ENCODE measurements around the gene GREM1.
A peak's percentile ranks its signal among the peaks of the same experiment; 100 is the strongest.

GREM1 gene

GRCh38 chr15:32694222-32694983 lies 23.4 kb upstream of the GREM1 start:
- no peak overlapping the region for H3K4me3 ChIP-seq (ENCODE audit: low read depth, low read length)

- no peak overlapping the region for H3K4me3 ChIP-seq (ENCODE audit: low read depth, low read length)
Measured at GRCh38 chr15:32698773-32699390, 18.9 kb upstream of the GREM1 start.

GRCh38 chr15:32700501-32701150 lies 17.2 kb upstream of the GREM1 start:
- no peak overlapping the region for H3K4me3 ChIP-seq (ENCODE audit: low read depth, low read length)

- H3K4me3 ChIP-seq (ENCODE audit: low read depth, low read length): no peak overlapping the region
Measured at GRCh38 chr15:32701863-32702262, 15.9 kb upstream of the GREM1 start.

GRCh38 chr15:32704395-32704981 lies 13.3 kb upstream of the GREM1 start:
- H3K4me3 ChIP-seq (ENCODE audit: low read depth, low read length): no peak overlapping the region

- H3K4me3 ChIP-seq (ENCODE audit: low read depth, low read length): no peak overlapping the region
Measured at GRCh38 chr15:32705446-32705845, 12.4 kb upstream of the GREM1 start.

GRCh38 chr15:32706704-32707103 lies 11.1 kb upstream of the GREM1 start:
- H3K4me3 ChIP-seq (ENCODE audit: low read depth, low read length): no peak overlapping the region

GRCh38 chr15:32707436-32707835 lies 10.4 kb upstream of the GREM1 start:
- H3K4me3 ChIP-seq (ENCODE audit: low read depth, low read length): no peak overlapping the region

GRCh38 chr15:32709295-32710033 lies 8.3 kb upstream of the GREM1 start:
- no peak overlapping the region for H3K4me3 ChIP-seq (ENCODE audit: low read depth, low read length)

- H3K4me3 ChIP-seq (ENCODE audit: low read depth, low read length): no peak overlapping the region
Measured at GRCh38 chr15:32715276-32715675, 2.5 kb upstream of the GREM1 start.

GRCh38 chr15:32716216-32716914 lies 1.4 kb upstream of the GREM1 start:
- no peak overlapping the region for H3K4me3 ChIP-seq (ENCODE audit: low read depth, low read length)

GRCh38 chr15:32716915-32717425 lies 834 bp upstream of the GREM1 start:
- H3K4me3 ChIP-seq (ENCODE audit: low read depth, low read length): peak overlapping the region; percentile 33

GRCh38 chr15:32718227-32718820 lies 520 bp downstream of the GREM1 start:
- H3K4me3 ChIP-seq (ENCODE audit: low read depth, low read length): peak overlapping the region; percentile 44

- peak overlapping the region; percentile 44 for H3K4me3 ChIP-seq (ENCODE audit: low read depth, low read length)
Measured at GRCh38 chr15:32718821-32719716, 1.3 kb downstream of the GREM1 start.

GRCh38 chr15:32721596-32721995 lies 3.8 kb downstream of the GREM1 start:
- no peak overlapping the region for H3K4me3 ChIP-seq (ENCODE audit: low read depth, low read length)

- no peak overlapping the region for H3K4me3 ChIP-seq (ENCODE audit: low read depth, low read length)
Measured at GRCh38 chr15:32722136-32722535, 4.3 kb downstream of the GREM1 start.

GRCh38 chr15:32723171-32723948 lies 5.6 kb downstream of the GREM1 start:
- no peak overlapping the region for H3K4me3 ChIP-seq (ENCODE audit: low read depth, low read length)
